HepG2 (cell line): ENCODE measurements around the gene CD8A. TPM values are rescaled to one million over a fixed set of nuclear protein-coding genes. Genes with fewer than 3 reads are reported as not detected.

Experiments
- ATAC-seq: fragments of 200-7000 bp; cut with Tn5 transposase; 3 replicates; pipeline ENCODE4 v1.9.1; 2020; ENCODE audit warnings: mild to moderate bottlenecking, moderate library complexity
- BruUV-seq: library from RNA; stranded (reverse); fragments of 400-500 nt; replicated peaks from 2 replicates; lab custom pipeline; 2021; lab: Mats Ljungman, UMichigan
- CTCF ChIA-PET: fragments of 300-600 bp; formaldehyde crosslinking; extraction: SDS; loops from one replicate; lab custom pipeline; 2021; ENCODE audit warnings: low total read pairs, inconsistent platforms, low intra/inter-chr PET ratio; lab: Yijun Ruan, JAX
- POLR2A ChIA-PET: fragments of 350-600 bp; sonication (Branson Sonifier 250); formaldehyde crosslinking; loops from one replicate; lab custom pipeline; 2020; ENCODE audit warnings: antibody characterized with exemption, inconsistent platforms; lab: Yijun Ruan, JAX
- DNase-seq: peaks from one replicate; pipeline ENCODE4 v3.0.0-alpha.2; 2015; ENCODE audit warnings: low spot score
- FAIRE-seq: peaks from 3 replicates; lab custom pipeline; 2011; peaks lifted over from hg19 to GRCh38; lab: Jason Lieb, UNC
- H2AFZ ChIP-seq: one replicate; pipeline ENCODE4 v1.6.1; 2011; ENCODE audit warnings: low read length, inconsistent platforms
- H3K27ac ChIP-seq: fragments of 300-600 bp; 3 replicates; pipeline ENCODE4 v1.8.0; 2011; ENCODE audit warnings: mixed run types, mild to moderate bottlenecking, mixed read lengths, low read length, inconsistent platforms; ENCODE audit not compliant: insufficient read depth; ENCODE audit errors: extremely low read length
- H3K27me3 ChIP-seq, 2 experiments: fragments of 200-600 bp in 1 of 2; 2 replicates in 1 of 2; 3 replicates in 1 of 2; pipeline versions ENCODE4 v1.6.0 to v1.8.0; 2011; ENCODE audit warnings: low read length in 2 of 2, mild to moderate bottlenecking in 2 of 2, moderate library complexity in 2 of 2, inconsistent platforms in 1 of 2; ENCODE audit not compliant: insufficient read depth in 2 of 2, control insufficient read depth in 1 of 2
- H3K36me3 ChIP-seq, 2 experiments: fragments of 200-600 bp in 1 of 2; replicated peaks in 1 of 2; 2 replicates in 1 of 2; 3 replicates in 1 of 2; pipeline versions ENCODE4 v1.5.1 to v1.8.0; 2011; ENCODE audit warnings: low read length in 2 of 2, inconsistent platforms in 1 of 2; ENCODE audit not compliant: insufficient read depth in 2 of 2, control insufficient read depth in 1 of 2
- H3K4me1 ChIP-seq: 2 replicates; pipeline ENCODE4 v1.5.1; 2012; ENCODE audit warnings: low read length, inconsistent platforms; ENCODE audit not compliant: insufficient read depth
- H3K4me2 ChIP-seq: 2 replicates; pipeline ENCODE4 v1.6.0; 2011; ENCODE audit warnings: low read depth, low read length, inconsistent platforms
- H3K4me3 ChIP-seq, 3 experiments: fragments of 200-600 bp in 1 of 3; sonication (generic), shearing (Covaris generic) in 1 of 3; replicated peaks in 1 of 3; 2 replicates each; pipeline ENCODE4 v1.5.1; 2011 to 2016; ENCODE audit warnings: low read length in 3 of 3, inconsistent platforms in 2 of 3, low read depth in 2 of 3, mild to moderate bottlenecking in 2 of 3, control low read depth in 1 of 3, mixed read lengths in 1 of 3; ENCODE audit not compliant: insufficient read depth in 1 of 3
- H3K79me2 ChIP-seq: one replicate; pipeline ENCODE4 v1.6.1; 2011; ENCODE audit warnings: low read length, inconsistent platforms; ENCODE audit not compliant: insufficient read depth
- H3K9ac ChIP-seq: 2 replicates; pipeline ENCODE4 v1.6.0; 2011; ENCODE audit warnings: mild to moderate bottlenecking, low read depth, low read length, inconsistent platforms; ENCODE audit not compliant: insufficient read depth
- H3K9me3 ChIP-seq: 2 replicates; pipeline ENCODE4 v1.5.1; 2012; ENCODE audit warnings: mild to moderate bottlenecking, low read length
- H4K20me1 ChIP-seq: 2 replicates; pipeline ENCODE4 v1.6.0; 2011; ENCODE audit warnings: inconsistent platforms, mild to moderate bottlenecking, low read length, moderate library complexity; ENCODE audit not compliant: insufficient read depth
- ADNP ChIP-seq: sonication (generic); formaldehyde crosslinking; IDR thresholded peaks from 2 replicates; pipeline ENCODE4 v1.4.0; 2020; ENCODE audit warnings: missing genetic modification reagents
- ARNT2 ChIP-seq: sonication (generic); formaldehyde crosslinking; IDR thresholded peaks from 2 replicates; pipeline ENCODE4 v1.8.0; 2022; ENCODE audit warnings: mild to moderate bottlenecking, low read depth, missing genetic modification reagents, moderate library complexity
- ATF7 ChIP-seq, 2 experiments: fragments of 450-650 bp in 1 of 2; sonication (generic) in 1 of 2; formaldehyde crosslinking in 1 of 2; IDR thresholded peaks; 2 replicates each; pipeline versions ENCODE4 v1.4.0 to v1.6.1; 2016 to 2020; ENCODE audit warnings: antibody characterized with exemption in 1 of 2, mild to moderate bottlenecking in 1 of 2, missing genetic modification reagents in 1 of 2
- EEA1 ChIP-seq: sonication (generic); formaldehyde crosslinking; IDR thresholded peaks from 2 replicates; pipeline ENCODE4 v1.5.1; 2020; ENCODE audit warnings: mild to moderate bottlenecking, missing genetic modification reagents, borderline replicate concordance
- ERF ChIP-seq: IDR thresholded peaks from 2 replicates; pipeline ENCODE4 v1.6.1; 2018; ENCODE audit warnings: missing biosample characterization, missing genetic modification reagents
- RBM22 ChIP-seq: fragments of 200-400 bp; formaldehyde crosslinking; optimal IDR thresholded peaks from 2 replicates; pipeline ENCODE3; 2017; ENCODE audit warnings: mild to moderate bottlenecking, low read length, moderate library complexity
- ZFP1 ChIP-seq: IDR thresholded peaks from 2 replicates; pipeline ENCODE4 v1.6.1; 2016
- ZFP62 ChIP-seq: sonication (generic); formaldehyde crosslinking; IDR thresholded peaks from 2 replicates; pipeline ENCODE4 v1.4.0; 2020; ENCODE audit warnings: missing genetic modification reagents
- ZNF816 ChIP-seq: sonication (generic); formaldehyde crosslinking; IDR thresholded peaks from 2 replicates; pipeline ENCODE4 v1.8.0; 2022; ENCODE audit warnings: missing genetic modification reagents, mild to moderate bottlenecking, borderline replicate concordance
- WGBS: methylation state at CpG from one replicate; pipeline ENCODE4 v1.1.6; 2017; ENCODE audit warnings: low lambda C conversion rate; 5-methylcytosine and 5-hydroxymethylcytosine counted together
- in situ Hi-C: cut with HindIII; loops from 2 replicates; pipeline ENCODE4 v1.10.0; 2017; ENCODE audit warnings: low pct_unique_long_range_greater_than_20kb; ENCODE audit not compliant: extremely low pct_ligation_motif_present
- intact Hi-C: fragments of 100-400 bp; cut with micrococcal nuclease; formaldehyde crosslinking; loops from one replicate; pipeline ENCODE4 v1.10.0; 2022; ENCODE audit not compliant: unreplicated experiment
- polyA plus RNA-seq, 8 experiments: library from polyadenylated mRNA; depleted of rRNA in 3 of 8; stranded (reverse) in 7 of 8; unstranded in 1 of 8; fragments of >200 nt; fragmentation: Illumina TruSeq in 4 of 8; extraction: Trizol in 4 of 8; gene quantifications; 2 replicates each; pipeline versions ENCODE4 v1.2.1 to v1.2.3, GENCODE V29; 2011 to 2016; ENCODE audit warnings: low read depth in 4 of 8, missing spikeins in 1 of 8, mixed read lengths in 1 of 8; ENCODE audit not compliant: insufficient read depth in 1 of 8
- total RNA-seq, 5 experiments: library from RNA; depleted of rRNA; stranded (reverse); fragments of >200 nt; fragmentation: Illumina TruSeq; extraction: Trizol; gene quantifications; 2 replicates each; pipeline ENCODE4 v1.2.3, GENCODE V29; 2016; ENCODE audit warnings: low read depth in 1 of 5
- TF ChIP-seq, protein P1 (sequence below): sonication (generic); formaldehyde crosslinking; IDR thresholded peaks from 2 replicates; pipeline ENCODE4 v1.5.0; 2020; ENCODE audit warnings: missing genetic modification reagents
- TF ChIP-seq, protein P2 (sequence below): sonication (generic); formaldehyde crosslinking; IDR thresholded peaks from 2 replicates; pipeline ENCODE4 v1.4.0; 2020; ENCODE audit warnings: mild to moderate bottlenecking, missing genetic modification reagents
- TF ChIP-seq, protein P3 (sequence below): sonication (generic); formaldehyde crosslinking; IDR thresholded peaks from 2 replicates; pipeline ENCODE4 v1.5.0; 2020; ENCODE audit warnings: mild to moderate bottlenecking, missing genetic modification reagents, moderate library complexity
- TF ChIP-seq, protein P4 (sequence below): sonication (generic); formaldehyde crosslinking; IDR thresholded peaks from 2 replicates; pipeline ENCODE4 v1.4.0; 2020; ENCODE audit warnings: mild to moderate bottlenecking, missing genetic modification reagents

CD8A gene
- total and polyA plus RNA-seq, 2 of the 13 experiments (the other 11 are each of a cell fraction or from before 2014, with no cell fraction given) = 0.09 TPM; not detected in 1

DNA sequence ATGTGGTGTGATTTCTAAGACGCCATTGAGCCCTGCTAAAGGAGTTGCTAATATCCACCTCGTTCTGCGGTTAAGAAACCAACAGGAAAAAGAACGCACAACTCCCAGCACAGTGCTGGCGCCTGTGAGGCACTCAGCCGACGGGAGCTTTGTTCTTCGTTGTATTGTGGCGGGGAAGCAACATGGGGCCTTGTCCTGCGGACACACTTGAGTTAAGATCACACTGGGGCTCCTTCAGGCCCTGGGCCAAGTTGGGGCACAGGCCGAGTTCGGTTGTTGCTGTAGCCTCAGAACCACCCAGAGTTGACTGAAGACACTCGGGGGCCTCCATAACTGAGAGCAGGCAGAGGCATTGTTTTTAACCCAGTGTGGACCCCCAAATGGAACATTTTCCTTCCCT is 30.6 kb upstream of the CD8A start:
- intact Hi-C loops (no loop called here), in situ Hi-C loops (loop anchor here (25.0 kb wide), 1 partner anchor 116 kb away; the partner anchor contains the start of gene RGPD1)
- DNase-seq (no peak), ATAC-seq (no peak), FAIRE-seq (no peak)
- TF ChIP-seq ATF7 (IDR thresholded peaks at IDR 0.05) = no peak
- TF ChIP-seq ATF7 (CRISPR knock-in tag; IDR thresholded peaks at IDR 0.05) = no peak
- TF ChIP-seq EEA1 = no peak
- no peak for TF ChIP-seq RBM22
- TF ChIP-seq, protein P1, sequence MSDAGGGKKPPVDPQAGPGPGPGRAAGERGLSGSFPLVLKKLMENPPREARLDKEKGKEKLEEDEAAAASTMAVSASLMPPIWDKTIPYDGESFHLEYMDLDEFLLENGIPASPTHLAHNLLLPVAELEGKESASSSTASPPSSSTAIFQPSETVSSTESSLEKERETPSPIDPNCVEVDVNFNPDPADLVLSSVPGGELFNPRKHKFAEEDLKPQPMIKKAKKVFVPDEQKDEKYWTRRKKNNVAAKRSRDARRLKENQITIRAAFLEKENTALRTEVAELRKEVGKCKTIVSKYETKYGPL (CRISPR knock-in tag) = no peak
- TF ChIP-seq ZNF816 (CRISPR knock-in tag) = no peak
- TF ChIP-seq, protein P2, sequence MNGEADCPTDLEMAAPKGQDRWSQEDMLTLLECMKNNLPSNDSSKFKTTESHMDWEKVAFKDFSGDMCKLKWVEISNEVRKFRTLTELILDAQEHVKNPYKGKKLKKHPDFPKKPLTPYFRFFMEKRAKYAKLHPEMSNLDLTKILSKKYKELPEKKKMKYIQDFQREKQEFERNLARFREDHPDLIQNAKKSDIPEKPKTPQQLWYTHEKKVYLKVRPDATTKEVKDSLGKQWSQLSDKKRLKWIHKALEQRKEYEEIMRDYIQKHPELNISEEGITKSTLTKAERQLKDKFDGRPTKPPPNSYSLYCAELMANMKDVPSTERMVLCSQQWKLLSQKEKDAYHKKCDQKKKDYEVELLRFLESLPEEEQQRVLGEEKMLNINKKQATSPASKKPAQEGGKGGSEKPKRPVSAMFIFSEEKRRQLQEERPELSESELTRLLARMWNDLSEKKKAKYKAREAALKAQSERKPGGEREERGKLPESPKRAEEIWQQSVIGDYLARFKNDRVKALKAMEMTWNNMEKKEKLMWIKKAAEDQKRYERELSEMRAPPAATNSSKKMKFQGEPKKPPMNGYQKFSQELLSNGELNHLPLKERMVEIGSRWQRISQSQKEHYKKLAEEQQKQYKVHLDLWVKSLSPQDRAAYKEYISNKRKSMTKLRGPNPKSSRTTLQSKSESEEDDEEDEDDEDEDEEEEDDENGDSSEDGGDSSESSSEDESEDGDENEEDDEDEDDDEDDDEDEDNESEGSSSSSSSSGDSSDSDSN = no peak
- no peak for TF ChIP-seq ERF
- TF ChIP-seq, protein P3, sequence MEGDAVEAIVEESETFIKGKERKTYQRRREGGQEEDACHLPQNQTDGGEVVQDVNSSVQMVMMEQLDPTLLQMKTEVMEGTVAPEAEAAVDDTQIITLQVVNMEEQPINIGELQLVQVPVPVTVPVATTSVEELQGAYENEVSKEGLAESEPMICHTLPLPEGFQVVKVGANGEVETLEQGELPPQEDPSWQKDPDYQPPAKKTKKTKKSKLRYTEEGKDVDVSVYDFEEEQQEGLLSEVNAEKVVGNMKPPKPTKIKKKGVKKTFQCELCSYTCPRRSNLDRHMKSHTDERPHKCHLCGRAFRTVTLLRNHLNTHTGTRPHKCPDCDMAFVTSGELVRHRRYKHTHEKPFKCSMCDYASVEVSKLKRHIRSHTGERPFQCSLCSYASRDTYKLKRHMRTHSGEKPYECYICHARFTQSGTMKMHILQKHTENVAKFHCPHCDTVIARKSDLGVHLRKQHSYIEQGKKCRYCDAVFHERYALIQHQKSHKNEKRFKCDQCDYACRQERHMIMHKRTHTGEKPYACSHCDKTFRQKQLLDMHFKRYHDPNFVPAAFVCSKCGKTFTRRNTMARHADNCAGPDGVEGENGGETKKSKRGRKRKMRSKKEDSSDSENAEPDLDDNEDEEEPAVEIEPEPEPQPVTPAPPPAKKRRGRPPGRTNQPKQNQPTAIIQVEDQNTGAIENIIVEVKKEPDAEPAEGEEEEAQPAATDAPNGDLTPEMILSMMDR (CRISPR knock-in tag) = no peak
- TF ChIP-seq ZFP1 (CRISPR knock-in tag) = no peak
- TF ChIP-seq, protein P4, sequence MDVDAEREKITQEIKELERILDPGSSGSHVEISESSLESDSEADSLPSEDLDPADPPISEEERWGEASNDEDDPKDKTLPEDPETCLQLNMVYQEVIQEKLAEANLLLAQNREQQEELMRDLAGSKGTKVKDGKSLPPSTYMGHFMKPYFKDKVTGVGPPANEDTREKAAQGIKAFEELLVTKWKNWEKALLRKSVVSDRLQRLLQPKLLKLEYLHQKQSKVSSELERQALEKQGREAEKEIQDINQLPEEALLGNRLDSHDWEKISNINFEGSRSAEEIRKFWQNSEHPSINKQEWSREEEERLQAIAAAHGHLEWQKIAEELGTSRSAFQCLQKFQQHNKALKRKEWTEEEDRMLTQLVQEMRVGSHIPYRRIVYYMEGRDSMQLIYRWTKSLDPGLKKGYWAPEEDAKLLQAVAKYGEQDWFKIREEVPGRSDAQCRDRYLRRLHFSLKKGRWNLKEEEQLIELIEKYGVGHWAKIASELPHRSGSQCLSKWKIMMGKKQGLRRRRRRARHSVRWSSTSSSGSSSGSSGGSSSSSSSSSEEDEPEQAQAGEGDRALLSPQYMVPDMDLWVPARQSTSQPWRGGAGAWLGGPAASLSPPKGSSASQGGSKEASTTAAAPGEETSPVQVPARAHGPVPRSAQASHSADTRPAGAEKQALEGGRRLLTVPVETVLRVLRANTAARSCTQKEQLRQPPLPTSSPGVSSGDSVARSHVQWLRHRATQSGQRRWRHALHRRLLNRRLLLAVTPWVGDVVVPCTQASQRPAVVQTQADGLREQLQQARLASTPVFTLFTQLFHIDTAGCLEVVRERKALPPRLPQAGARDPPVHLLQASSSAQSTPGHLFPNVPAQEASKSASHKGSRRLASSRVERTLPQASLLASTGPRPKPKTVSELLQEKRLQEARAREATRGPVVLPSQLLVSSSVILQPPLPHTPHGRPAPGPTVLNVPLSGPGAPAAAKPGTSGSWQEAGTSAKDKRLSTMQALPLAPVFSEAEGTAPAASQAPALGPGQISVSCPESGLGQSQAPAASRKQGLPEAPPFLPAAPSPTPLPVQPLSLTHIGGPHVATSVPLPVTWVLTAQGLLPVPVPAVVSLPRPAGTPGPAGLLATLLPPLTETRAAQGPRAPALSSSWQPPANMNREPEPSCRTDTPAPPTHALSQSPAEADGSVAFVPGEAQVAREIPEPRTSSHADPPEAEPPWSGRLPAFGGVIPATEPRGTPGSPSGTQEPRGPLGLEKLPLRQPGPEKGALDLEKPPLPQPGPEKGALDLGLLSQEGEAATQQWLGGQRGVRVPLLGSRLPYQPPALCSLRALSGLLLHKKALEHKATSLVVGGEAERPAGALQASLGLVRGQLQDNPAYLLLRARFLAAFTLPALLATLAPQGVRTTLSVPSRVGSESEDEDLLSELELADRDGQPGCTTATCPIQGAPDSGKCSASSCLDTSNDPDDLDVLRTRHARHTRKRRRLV = no peak
- no peak for TF ChIP-seq ARNT2 (CRISPR knock-in tag)
- TF ChIP-seq ZFP62 (CRISPR knock-in tag) = no peak
- TF ChIP-seq ADNP (CRISPR knock-in tag) = no peak
- ChIA-PET CTCF (no interaction called here), POLR2A (no interaction called here)
- Histone ChIP-seq H3K4me2 (no peak overlapping the region), H3K79me2 (no peaks in the 10 kb centered on the region), H3K27ac (no peak overlapping the region), H2AFZ (no peak overlapping the region), H3K9ac (no peak overlapping the region), H3K9me3 (peaks cover 14% of the 10 kb centered on the region), H3K4me1 (peaks cover 15% of the 10 kb centered on the region), H3K36me3 (no peaks in the 10 kb centered on the region), H4K20me1 (no peaks in the 10 kb centered on the region), H3K4me3 (no peak overlapping the region), H3K27me3 (peaks cover 0 to 21% of the 10 kb centered on the region in 2 experiments; a peak in 4 of 5 replicates)
- WGBS = 88% methylated on average over 11 of the region's 13 CpGs
- BruUV-seq = no TSS peak
